ENCODE data around the gene ERC1.

Gene ERC1

DNA sequence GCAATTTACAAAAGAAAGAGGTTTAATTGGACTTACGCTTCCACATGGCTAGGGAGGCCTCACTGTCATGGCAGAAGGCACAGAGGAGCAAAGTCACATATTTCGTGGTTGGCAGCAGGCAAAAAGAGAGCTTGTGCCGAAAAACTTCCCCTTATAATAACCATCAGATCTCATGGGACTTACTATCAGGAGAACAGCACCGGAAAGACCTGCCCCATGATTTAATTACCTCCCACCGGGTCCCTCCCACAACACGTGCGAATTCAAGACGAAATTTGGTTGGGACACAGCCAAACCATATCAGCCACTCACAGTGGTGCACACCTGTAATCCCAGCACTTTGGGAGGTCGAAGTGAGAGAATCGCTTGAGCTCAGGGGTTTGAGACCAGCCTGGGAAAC, 534.8 kb downstream of the ERC1 start:
- DNase-seq = no peak

DNA sequence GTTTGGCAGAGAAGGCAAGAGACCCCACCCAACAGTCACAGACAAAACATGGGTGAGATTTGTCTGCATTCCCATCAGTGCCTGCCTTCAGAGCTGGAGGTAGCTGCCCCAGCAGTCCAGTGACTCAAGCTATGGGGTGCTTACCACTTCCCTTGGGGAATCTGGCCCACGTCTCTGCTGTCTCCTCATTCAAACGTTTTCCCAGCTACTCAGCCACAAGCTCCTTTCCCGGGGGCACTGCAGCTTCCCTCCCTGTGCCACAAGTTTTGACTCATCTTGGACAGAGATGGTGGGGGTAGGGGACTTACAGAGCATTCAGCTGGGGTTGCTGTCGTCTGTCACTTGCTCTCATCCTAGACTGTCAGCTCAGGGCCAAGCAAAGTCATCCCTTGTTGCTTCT, 536.8 kb downstream of the ERC1 start:
- DNase-seq = no peak

DNA sequence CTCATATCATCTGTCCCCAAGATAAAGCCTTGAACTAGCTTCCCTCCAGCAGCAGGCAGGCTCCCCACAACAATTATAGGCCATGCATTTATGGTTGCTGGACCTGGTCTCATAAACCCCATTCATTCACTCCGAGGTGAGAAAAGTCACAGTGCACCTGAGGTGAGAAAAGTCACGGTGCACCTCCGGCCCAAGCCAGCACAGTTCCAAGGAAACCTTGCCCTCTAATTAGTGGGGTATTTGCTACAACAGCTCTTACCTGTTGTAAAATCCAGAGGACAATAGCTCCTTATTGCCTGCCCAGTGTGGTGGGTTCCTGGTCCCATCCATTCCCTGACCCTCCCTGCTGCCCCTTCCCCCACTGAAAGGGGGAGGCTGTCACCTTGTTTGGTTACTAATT, 537.8 kb downstream of the ERC1 start:
- DNase-seq = no peak

DNA sequence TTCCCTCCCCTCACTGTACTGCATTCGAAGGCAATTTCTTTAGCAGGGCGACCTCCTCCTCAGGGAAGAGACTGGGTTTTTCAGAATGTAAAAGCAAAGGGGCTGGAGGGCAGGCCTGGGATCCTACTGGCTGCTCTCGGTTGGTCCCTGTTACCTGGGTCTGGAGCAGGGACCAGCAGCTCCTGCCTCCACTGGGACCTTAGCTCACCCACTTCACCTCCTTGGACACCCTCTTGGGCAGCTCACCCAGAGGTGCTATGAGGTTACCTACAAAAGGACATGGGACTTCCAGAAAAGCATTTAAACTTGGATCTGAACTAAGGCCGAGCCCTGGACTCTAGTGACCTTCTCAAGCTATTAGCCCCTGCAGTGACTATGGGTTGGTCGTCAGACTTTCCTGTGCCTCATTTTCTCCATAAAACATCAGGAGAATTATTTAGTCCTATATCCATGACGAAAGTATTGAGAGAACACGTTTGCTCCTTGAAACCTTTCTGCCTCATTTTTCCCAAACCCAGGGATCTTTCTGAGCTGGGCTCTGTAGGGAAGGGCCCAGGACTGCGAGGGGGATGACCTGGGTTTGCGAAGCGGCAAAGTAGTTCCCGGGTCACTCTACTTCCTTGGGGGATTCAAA, 538.3 kb downstream of the ERC1 start:
- no peak for DNase-seq

DNA sequence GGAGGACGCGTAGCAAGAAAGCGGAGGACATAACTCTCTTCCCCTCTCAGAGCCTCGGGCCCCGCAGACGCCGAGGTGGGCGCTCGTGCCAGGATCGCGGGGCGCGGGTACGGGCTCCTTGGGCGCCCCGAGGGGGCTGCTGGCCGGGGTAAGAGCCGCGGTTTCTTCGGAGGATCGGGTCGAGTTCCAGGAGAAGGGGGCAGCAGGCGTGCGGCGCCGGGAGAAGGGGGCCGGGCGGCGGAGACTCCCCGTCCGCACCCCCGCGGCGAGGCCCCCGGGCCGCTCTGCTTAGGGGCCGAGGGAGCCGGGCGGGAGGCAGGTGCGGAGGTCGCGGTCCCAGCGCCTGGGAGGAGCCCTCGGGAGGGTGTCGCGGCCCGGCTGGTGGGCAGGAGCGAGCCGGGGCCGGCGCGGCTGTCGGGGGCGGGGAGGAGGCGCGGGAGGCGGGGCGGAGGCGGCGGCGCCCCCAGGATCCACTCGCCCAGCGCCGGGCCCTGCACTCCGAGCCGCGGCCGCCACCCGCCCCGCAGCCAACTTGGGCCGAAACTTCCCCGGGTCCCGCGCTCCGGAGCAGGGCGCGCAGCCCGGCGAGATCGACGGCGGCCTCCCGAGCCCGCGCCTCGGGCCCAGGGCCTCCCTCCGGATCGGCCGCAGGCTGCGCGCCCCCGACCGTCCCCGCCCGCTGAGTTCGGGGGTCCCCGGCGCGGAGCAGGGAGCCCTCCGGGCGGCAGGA, 539.0 kb downstream of the ERC1 start:
- DNase-seq = peak in 1 of 2 donors; percentile 27

DNA sequence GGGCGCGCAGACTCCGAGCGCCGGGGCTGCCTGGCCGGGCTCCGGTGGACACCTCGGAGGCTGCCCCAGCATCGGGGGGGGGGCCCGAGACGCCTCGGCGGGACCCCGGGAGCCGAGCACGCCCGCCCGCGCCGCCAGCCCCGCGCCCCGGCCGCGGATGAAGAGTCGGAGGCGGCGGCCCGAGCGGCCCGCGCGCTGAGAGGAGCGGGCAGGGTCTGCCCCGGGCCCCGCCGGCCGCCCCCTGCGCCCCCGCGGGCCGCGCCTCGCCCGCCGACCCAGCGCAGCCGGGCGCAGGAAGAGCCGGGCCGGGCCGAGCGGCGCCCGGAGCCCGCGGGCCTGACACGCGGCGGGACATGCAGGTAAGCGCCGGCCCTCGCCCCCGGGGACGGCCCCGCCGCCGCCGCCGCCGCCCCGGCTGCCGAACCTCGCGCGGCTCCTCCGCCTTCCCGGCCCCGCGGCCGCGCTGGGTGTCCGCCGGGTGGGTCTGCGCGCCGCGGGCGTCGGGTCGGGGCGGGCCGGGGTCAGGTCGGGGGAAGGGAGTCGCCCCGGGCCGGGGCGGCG, 539.6 kb downstream of the ERC1 start:
- peak in 1 of 2 donors; percentile 6 for DNase-seq

DNA sequence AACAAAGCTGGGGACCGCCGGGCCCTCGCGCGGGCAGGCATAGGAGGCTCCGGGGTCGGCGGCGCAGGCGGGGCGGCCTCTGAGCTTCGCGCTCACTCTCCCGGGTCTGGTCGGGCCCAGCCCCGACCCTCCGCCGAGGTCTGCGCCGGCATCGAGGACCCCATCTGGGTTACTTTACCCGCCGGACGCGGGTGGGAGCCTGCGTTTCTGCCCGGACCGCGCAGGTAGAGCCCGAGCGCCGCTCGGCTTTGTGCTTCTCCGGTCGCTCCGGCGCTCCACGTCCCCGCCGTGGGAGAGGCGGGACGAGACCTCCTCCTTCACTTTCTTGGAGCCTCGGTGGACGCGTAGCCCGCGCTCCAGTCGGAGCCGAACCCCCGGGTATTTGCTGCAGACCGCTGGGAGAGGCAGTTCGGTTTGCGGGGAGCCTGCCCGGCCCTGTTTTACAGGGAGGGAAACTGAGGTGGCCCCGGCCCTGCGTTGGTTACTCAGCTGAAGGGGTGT, 540.2 kb downstream of the ERC1 start:
- DNase-seq = peak in 1 of 2 donors; percentile 17

DNA sequence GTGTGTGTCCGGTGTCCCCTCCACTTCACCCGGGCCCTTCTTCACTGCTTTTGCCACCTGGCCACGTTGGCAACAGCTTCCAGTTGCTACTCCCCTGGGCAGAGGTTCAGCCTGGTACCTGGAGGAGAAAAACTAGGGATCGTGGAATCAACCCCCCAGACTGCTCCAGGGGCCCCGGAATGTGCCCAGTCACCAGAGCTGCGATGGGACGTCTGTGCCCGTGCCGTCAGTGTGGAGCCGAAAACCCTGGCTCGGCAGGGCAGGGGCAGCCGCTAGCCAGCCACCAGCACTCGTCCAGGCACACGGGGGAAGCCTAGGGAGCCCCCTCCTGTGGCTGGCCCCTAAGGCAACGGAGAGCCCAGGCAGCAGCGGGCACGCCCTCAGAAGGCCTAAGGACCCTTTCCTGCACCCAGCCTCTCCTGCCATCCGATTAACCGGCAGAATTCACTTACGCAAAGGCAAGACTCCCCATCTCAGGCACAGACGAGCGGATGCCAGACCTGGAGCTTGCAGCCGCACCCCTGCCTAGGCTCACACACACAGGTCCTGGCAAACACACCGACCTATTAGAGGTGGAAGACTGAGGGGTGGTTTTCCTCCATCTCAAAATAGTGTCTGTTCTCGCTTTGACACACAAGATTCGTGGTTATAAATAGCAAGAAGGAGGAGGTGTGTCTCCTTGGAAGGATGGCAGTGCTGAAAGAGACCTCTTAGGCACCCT, 540.8 kb downstream of the ERC1 start:
- peak in 1 of 2 donors; percentile 16 for DNase-seq

DNA sequence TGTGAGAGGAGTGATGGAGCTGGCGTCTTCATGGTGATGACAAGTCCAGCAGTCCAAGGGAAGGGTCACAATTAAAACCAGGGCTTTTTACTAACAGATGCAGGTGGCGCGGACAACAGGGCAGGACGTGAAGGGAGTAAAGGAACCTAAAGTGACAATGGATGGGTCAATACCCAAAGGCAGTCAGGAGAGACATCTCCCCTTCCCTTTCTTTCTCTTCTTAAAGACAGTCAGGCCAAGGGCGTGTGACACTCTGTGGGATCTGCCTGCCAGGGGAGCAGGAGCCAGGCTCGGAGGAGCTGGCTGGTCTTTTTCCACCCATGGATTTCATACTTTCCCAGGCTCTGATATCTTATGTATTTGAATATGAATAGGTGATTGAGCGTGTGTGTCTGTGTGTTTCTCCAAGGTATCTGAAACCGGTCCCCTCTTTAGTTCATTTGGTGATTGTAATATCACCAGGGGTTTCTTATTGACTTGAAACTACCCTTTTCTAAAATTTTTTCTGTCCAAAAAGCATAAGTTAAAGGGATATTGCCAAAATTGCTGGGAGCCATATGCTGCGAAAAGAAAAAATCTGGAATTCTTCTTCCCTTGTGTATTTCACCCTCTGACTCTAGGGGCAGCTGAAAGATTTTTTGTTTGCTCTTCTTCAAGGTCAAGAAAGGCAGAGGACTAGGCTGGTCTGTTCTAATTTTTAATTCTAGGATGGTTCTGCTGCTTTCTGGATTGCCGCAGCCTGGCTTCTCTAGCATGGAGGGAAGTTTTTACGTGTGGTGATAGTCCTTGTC, 541.5 kb downstream of the ERC1 start:
- peak in 1 of 2 donors; percentile 8 for DNase-seq

DNA sequence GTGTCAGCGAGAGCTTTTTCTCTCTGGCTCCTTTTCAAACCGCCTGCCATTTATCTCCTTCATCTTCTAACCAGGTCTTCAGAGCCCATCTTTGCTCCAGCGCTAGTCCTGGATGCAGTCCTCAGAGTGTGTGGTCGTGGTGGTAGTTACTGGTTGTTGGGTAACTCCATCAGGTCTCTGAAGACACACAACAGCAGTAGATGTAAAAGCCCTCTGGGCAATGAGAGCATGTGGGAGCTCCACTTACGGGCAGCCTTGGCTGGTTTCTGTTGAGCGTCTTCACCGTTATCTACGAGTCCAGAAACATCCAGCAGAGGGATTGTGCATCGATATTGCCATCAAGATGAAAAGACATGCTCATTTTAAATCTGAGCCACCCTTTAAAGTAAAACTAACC, 542.2 kb downstream of the ERC1 start:
- peak in 1 of 2 donors; percentile 10 for DNase-seq

DNA sequence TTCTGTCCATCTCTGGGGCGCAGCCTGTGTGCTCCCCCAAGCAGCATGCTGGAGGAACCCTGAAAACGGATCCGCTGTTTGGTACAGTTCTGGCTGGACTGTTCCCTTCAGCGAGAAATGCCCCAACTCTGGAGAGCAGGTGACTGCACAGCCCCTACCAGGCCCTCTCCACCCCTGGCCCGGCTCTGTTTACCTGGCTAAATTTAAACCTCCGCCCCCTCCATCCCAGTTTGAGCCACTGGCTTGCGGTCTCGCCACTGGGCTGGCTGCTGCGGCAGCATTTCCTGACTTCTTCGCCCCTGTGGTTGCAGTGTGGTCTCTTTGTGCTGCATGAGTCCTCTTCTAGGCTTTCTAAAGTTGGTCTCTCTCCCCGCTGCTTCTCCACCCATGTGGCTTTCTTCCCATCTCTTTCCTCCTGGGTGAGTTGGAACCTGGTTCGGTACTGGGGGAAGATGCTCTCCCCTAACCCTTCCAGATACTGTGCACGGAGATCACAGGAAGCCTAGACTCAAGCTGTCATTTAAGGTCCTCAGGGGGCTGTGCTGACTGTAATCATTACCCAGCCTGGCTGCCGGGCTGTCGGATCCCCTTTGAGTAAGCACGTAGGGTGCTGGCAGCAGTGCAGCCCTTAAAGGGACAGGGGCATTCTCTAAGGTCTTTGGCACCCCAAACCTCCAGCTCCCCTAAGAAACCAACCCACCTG, 542.7 kb downstream of the ERC1 start:
- DNase-seq = peak; percentile 39 to 55

DNA sequence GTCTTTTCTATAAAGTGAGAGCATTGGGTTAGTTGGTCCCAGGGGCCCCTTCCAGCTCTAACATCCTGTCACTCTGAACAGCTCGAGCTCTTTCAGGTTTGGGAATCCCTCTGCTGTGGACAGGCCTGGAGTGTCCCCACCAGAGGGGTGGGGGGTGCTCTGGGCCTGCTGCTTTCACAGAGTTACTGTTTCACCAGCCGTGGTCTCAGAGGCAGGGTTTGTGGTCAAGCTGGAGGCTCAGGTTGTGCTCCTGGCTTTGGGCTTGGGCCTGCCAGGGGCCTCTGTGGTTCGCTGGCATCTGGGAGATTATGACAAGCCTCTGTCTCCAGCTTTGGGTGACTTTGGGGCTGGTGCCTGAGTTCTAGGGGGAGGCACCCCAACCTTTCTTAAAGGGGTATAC, 543.7 kb downstream of the ERC1 start:
- no peak for DNase-seq

DNA sequence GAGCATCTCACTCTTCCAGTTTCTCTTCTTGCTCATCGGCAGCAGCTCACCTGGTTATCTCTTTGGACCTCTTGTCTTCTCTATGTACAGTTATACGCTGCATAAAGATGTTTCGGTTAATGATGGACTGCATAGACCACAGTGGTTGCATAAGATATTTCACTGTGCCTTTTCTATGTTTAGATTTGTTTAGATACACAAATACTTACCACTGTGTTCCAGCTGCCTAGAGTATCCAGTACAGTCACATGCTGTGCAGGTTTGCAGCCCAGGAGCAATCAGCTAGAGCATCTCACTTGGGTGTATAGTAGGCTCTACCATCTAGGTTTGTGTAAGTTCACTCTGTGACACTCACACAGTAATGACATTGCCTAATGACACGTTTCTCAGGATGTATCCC, 545.8 kb downstream of the ERC1 start:
- DNase-seq = no peak

DNA sequence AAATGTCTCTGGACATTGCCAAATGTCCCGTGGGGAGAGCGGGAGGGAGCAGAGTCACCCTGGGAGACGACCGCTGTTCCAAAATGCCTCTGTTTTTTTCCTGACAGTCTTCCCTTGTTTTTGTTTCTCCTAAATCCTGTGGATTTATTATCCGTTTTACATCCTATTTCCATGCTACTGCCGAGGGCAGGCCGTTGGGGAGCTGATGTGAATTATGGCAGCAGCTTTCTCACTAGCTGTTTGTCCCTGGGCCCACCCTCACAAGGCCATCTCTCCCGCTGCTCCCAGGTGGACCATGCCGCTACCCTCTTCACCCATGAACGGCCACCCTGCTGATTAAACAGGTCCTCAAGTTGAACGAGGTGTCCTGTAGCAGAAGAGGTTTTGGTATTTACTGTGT, 548.1 kb downstream of the ERC1 start:
- DNase-seq = no peak

DNA sequence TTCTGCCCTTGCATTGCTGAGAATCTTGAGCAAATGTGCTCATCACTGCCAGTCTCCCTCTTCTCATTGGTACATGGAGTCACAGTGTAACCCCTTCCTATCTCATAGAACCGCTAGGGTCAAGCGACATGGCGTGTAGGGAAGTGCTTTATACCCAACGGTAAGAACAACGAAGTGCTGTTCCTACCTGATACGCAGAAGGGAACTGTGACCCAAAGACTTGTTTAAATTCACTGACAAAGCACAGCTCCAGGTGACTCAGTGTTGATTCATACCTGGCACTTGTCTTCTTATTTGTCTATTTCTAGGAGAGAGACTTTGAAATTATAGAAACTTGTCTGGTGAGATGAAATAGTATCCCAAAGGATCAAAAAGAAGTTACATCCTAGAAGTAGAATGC, 549.7 kb downstream of the ERC1 start:
- no peak for DNase-seq

DNA sequence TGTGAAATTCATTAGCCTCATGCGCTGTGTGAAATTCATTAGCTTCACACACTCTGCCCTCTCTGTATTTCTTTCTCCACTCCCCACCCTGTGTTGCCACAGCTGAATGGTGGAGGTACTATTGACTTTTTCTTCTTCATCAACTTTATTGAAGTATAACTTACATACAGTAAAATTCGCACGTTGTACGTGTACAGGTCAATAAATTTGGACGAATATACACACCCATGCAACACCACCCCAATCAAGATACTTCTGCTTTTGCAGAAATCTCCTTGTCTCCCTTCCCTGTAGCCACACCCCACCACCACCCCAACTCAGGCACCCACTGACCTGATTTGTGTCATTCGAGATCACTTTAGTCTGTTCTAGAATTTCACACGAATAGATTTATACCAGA, 551.6 kb downstream of the ERC1 start:
- no peak for DNase-seq

DNA sequence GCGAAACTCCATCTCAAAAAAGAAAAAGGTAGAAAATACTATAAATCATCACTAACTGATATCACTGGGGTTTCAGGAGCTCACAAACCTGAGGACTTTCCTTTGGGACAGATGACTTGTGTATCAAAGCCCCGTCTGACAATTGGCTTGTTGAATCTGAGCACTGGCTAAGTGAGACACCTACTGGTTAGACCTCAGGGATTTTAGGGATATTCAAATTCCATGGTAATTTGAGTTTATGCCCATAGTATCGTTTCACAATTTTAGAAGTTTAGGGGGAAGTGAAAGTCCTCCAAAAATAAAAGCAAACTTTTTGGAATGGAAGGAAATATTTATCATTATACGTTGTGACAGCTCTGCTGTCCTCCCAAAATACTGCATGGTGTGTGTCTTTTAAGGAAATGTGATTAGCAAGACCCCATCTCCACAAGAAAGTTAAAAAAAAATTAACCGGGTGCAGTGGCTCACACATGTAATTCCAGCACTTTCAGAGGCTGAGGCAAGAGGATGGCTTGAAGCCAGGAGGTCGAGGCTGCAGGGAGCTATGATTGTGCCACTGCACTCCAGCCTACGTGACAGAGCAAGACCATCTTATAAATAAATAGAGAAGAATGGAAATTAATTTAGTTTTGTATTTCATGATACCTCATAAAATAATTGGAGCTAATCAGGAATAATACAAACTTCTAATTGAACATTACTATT, 554.1 kb downstream of the ERC1 start:
- no peak for DNase-seq
